GM18505 (cell line): ENCODE results near the gene MYL7.

ENCODE experiments used
- ATAC-seq: cut with Tn5 transposase; IDR thresholded peaks from one replicate; pipeline ENCODE4 v1.9.1; 2021; ENCODE audit not compliant: unreplicated experiment
- POLR2A ChIP-seq: IDR thresholded peaks from 4 replicates; pipeline ENCODE4 v1.6.1; 2011; ENCODE audit warnings: borderline replicate concordance; ENCODE audit not compliant: insufficient read depth, insufficient read length; ENCODE audit errors: extremely low read depth

Gene MYL7

GRCh38 chr7:44158873-44159631 lies 17.9 kb upstream of the MYL7 start:
- ATAC-seq = no peak
- no peak for TF ChIP-seq POLR2A

- TF ChIP-seq POLR2A = no peak
- ATAC-seq = no peak
Measured at GRCh38 chr7:44158096-44158872, 17.2 kb upstream of the MYL7 start.

- no peak for TF ChIP-seq POLR2A
- ATAC-seq = no peak
Measured at GRCh38 chr7:44157116-44158080, 16.3 kb upstream of the MYL7 start.

- no peak for TF ChIP-seq POLR2A
- no peak for ATAC-seq
Measured at GRCh38 chr7:44156453-44157010, 15.4 kb upstream of the MYL7 start.

GRCh38 chr7:44155191-44156185 lies 14.4 kb upstream of the MYL7 start:
- no peak for TF ChIP-seq POLR2A
- no peak for ATAC-seq

GRCh38 chr7:44154703-44155102 lies 13.6 kb upstream of the MYL7 start:
- no peak for TF ChIP-seq POLR2A
- no peak for ATAC-seq

- no peak for TF ChIP-seq POLR2A
- ATAC-seq = no peak
Measured at GRCh38 chr7:44153948-44154335, 12.8 kb upstream of the MYL7 start.

GRCh38 chr7:44152971-44153947 lies 12.1 kb upstream of the MYL7 start:
- no peak for ATAC-seq

GRCh38 chr7:44151956-44152355 lies 10.8 kb upstream of the MYL7 start:
- TF ChIP-seq POLR2A = no peak
- ATAC-seq = no peak

More at GRCh38 chr7:44152971-44153947, 12.1 kb upstream of the MYL7 start:
- no peak for TF ChIP-seq POLR2A

GRCh38 chr7:44150966-44151941 lies 10.1 kb upstream of the MYL7 start:
- no peak for TF ChIP-seq POLR2A
- no peak for ATAC-seq

GRCh38 chr7:44150466-44150832 lies 9.3 kb upstream of the MYL7 start:
- peak; percentile 82 for ATAC-seq
- no peak for TF ChIP-seq POLR2A
